Endothelial cell of umbilical vein (primary cell): ENCODE results near the gene VGLL3. TPM values are rescaled to one million over a fixed set of nuclear protein-coding genes. Genes with fewer than 3 reads are reported as not detected.

Source experiments
- BruUV-seq: library from RNA; stranded (reverse); fragments of 400-500 nt; replicated peaks from 2 replicates; lab custom pipeline; 2021; lab: Mats Ljungman, UMichigan
- CTCF ChIA-PET: fragments of 300-600, 350-600 bp; sonication (Branson Sonifier 250); formaldehyde crosslinking; loops from one replicate; lab custom pipeline; 2021; ENCODE audit warnings: antibody characterized with exemption, inconsistent platforms; lab: Charles Lee
- POLR2A ChIA-PET: fragments of 300-600, 350-600 bp; sonication (Branson Sonifier 250); formaldehyde crosslinking; loops from one replicate; lab custom pipeline; 2021; ENCODE audit warnings: antibody characterized with exemption, inconsistent platforms; lab: Charles Lee
- DNase-seq: peaks from one replicate; pipeline ENCODE4 v3.0.0-alpha.2; 2011; ENCODE audit warnings: low read depth, low spot score
- FAIRE-seq: peaks from 2 replicates; lab custom pipeline; 2011; peaks lifted over from hg19 to GRCh38; lab: Jason Lieb, UNC
- H2AFZ ChIP-seq: 2 replicates; pipeline ENCODE4 v1.6.0; 2012; ENCODE audit warnings: low read depth, low read length, control low read depth, inconsistent platforms
- H3K27ac ChIP-seq: 2 replicates; pipeline ENCODE4 v1.5.1; 2011; ENCODE audit warnings: low read depth, mild to moderate bottlenecking, control low read depth, low read length, moderate library complexity; ENCODE audit not compliant: insufficient read depth
- H3K27me3 ChIP-seq, 2 experiments: 2 replicates each; pipeline versions ENCODE4 v1.6.0 to v1.6.1; 2011; ENCODE audit warnings: low read length in 2 of 2, mixed read lengths in 1 of 2; ENCODE audit not compliant: control insufficient read depth in 2 of 2, insufficient read depth in 2 of 2
- H3K36me3 ChIP-seq, 2 experiments: 2 replicates in 1 of 2; 3 replicates in 1 of 2; pipeline ENCODE4 v1.5.1; 2011; ENCODE audit warnings: low read length in 2 of 2, mild to moderate bottlenecking in 1 of 2, moderate library complexity in 1 of 2; ENCODE audit not compliant: control insufficient read depth in 2 of 2, insufficient read depth in 2 of 2; ENCODE audit errors: extremely low read depth in 1 of 2
- H3K4me1 ChIP-seq: 3 replicates; pipeline ENCODE4 v1.5.1; 2011; ENCODE audit warnings: mild to moderate bottlenecking, low read length; ENCODE audit not compliant: control insufficient read depth, insufficient read depth; ENCODE audit errors: extremely low read depth
- H3K4me2 ChIP-seq: 2 replicates; pipeline ENCODE4 v1.6.1; 2011; ENCODE audit warnings: low read length, control low read depth, mixed read lengths; ENCODE audit not compliant: insufficient read depth
- H3K4me3 ChIP-seq, 3 experiments: fragments of 200-600 bp in 1 of 3; sonication (generic), shearing (Covaris generic) in 1 of 3; replicated peaks in 1 of 3; 2 replicates each; pipeline ENCODE4 v1.5.1; 2011 to 2016; ENCODE audit warnings: control low read depth in 3 of 3, low read length in 3 of 3, mild to moderate bottlenecking in 2 of 3, inconsistent platforms in 1 of 3, low read depth in 1 of 3, moderate library complexity in 1 of 3; ENCODE audit not compliant: insufficient read depth in 1 of 3
- H3K79me2 ChIP-seq: 2 replicates; pipeline ENCODE4 v1.6.0; 2012; ENCODE audit warnings: low read length, inconsistent platforms; ENCODE audit not compliant: control insufficient read depth, insufficient read depth
- H3K9ac ChIP-seq: replicated peaks from 2 replicates; pipeline ENCODE3; 2011; ENCODE audit warnings: low read length, control low read depth; ENCODE audit not compliant: insufficient read depth; ENCODE audit errors: extremely low read depth
- H3K9me1 ChIP-seq: replicated peaks from 3 replicates; pipeline ENCODE4 v1.6.0; 2011; ENCODE audit warnings: mild to moderate bottlenecking, low read length; ENCODE audit not compliant: control insufficient read depth, insufficient read depth; ENCODE audit errors: extremely low read depth
- H3K9me3 ChIP-seq: replicated peaks from 2 replicates; pipeline ENCODE4 v1.5.1; 2012; ENCODE audit warnings: low read length, inconsistent platforms; ENCODE audit not compliant: control insufficient read depth, insufficient read depth
- H4K20me1 ChIP-seq: replicated peaks from 2 replicates; pipeline ENCODE3; 2011; ENCODE audit warnings: mild to moderate bottlenecking, low read length; ENCODE audit not compliant: control insufficient read depth, insufficient read depth; ENCODE audit errors: extremely low read depth
- CTCF ChIP-seq, 2 donors: IDR thresholded peaks; 1 replicate in 1 of 2; 2 replicates in 1 of 2; pipeline ENCODE4 v1.5.1; 2011; ENCODE audit warnings: low read length in 2 of 2, mild to moderate bottlenecking in 2 of 2, moderate library complexity in 2 of 2, control low read depth in 1 of 2, inconsistent platforms in 1 of 2, low read depth in 1 of 2; ENCODE audit not compliant: insufficient read depth in 1 of 2; ENCODE audit errors: extremely low read depth in 1 of 2
- EZH2 ChIP-seq: IDR thresholded peaks from 2 replicates; pipeline ENCODE4 v1.6.1; 2012; ENCODE audit warnings: borderline replicate concordance, low read depth, mild to moderate bottlenecking, moderate library complexity, low read length, inconsistent platforms; ENCODE audit not compliant: severe bottlenecking
- FOS ChIP-seq: IDR thresholded peaks from 2 replicates; pipeline ENCODE4 v1.6.1; 2011; ENCODE audit warnings: mild to moderate bottlenecking, low read length, moderate library complexity, borderline replicate concordance; ENCODE audit not compliant: insufficient read depth
- GATA2 ChIP-seq: IDR thresholded peaks from 2 replicates; pipeline ENCODE4 v1.7.0; 2011; ENCODE audit warnings: low read depth, mild to moderate bottlenecking, moderate library complexity, mixed read lengths, low read length; ENCODE audit not compliant: insufficient read length, insufficient read depth
- JUN ChIP-seq: IDR thresholded peaks from 2 replicates; pipeline ENCODE4 v1.6.1; 2011; ENCODE audit warnings: borderline replicate concordance, low read depth; ENCODE audit not compliant: insufficient read length, insufficient read depth
- MAX ChIP-seq: IDR thresholded peaks from 2 replicates; pipeline ENCODE4 v1.6.1; 2011; ENCODE audit not compliant: insufficient read depth, insufficient read length
- MYC ChIP-seq: IDR thresholded peaks from one replicate; pipeline ENCODE4 v1.6.1; 2011; ENCODE audit warnings: mild to moderate bottlenecking, low read depth, low read length
- POLR2A ChIP-seq: IDR thresholded peaks from 2 replicates; pipeline ENCODE4 v1.6.1; 2012; ENCODE audit warnings: low read depth, mild to moderate bottlenecking, control low read depth, low read length
- POLR2AphosphoS5 ChIP-seq: IDR thresholded peaks from 2 replicates; pipeline ENCODE4 v1.6.1; 2012; ENCODE audit warnings: low read depth, mild to moderate bottlenecking, control low read depth, low read length, moderate library complexity; ENCODE audit not compliant: insufficient read depth
- dilution Hi-C: fragments of 300-500 bp; cut with MboI; formaldehyde crosslinking; loops from one replicate; pipeline ENCODE4 v1.15.0; 2019; ENCODE audit warnings: low sequenced_read_pairs; ENCODE audit not compliant: extremely low pct_ligation_motif_present
- intact Hi-C: fragments of 100-400 bp; cut with micrococcal nuclease; formaldehyde crosslinking; loops from one replicate; pipeline ENCODE4 v1.10.0; 2022
- polyA plus RNA-seq, 4 experiments: library from polyadenylated mRNA; depleted of rRNA in 3 of 4; stranded (reverse) in 3 of 4; unstranded in 1 of 4; fragments of >200 nt; gene quantifications; 2 replicates each; pipeline versions ENCODE4 v1.2.1 to v1.2.3, GENCODE V29; 2011 to 2012; ENCODE audit warnings: missing spikeins in 1 of 4
- total RNA-seq: library from RNA; stranded (reverse); gene quantifications from 2 replicates; pipeline ENCODE4 v1.2.3, GENCODE V29; 2021

The VGLL3 gene
- total and polyA plus RNA-seq, 2 donors (not counting 3 experiments of a cell fraction or from before 2014, with no cell fraction given): 4.2 to 12.0 TPM

- no peak for DNase-seq
- Histone ChIP-seq H3K79me2 (peaks cover 4% of the 10 kb centered on the region), H3K4me3 (no peak overlapping the region), H2AFZ (no peak overlapping the region), H3K36me3 (no peaks in the 10 kb centered on the region), H3K4me2 (no peak overlapping the region), H4K20me1 (no peaks in the 10 kb centered on the region), H3K4me1 (peaks cover 18% of the 10 kb centered on the region), H3K9ac (no peak overlapping the region), H3K9me1 (no peaks in the 10 kb centered on the region), H3K9me3 (no peaks in the 10 kb centered on the region), H3K27me3 (no peaks in the 10 kb centered on the region), H3K27ac (no peak overlapping the region)
- ChIA-PET POLR2A (no interaction called here), CTCF (no interaction called here)
- TF ChIP-seq FOS: no peak
- no peak for TF ChIP-seq JUN
- no peak for TF ChIP-seq EZH2
- no peak for TF ChIP-seq GATA2
- TF ChIP-seq MYC: no peak
- TF ChIP-seq CTCF (IDR thresholded peaks at IDR 0.05; ENCODE audit: extremely low read depth in 1 of 2, insufficient read depth in 1 of 2, low read depth in 1 of 2, low read length in 2 of 2): no peak
- no peak for TF ChIP-seq POLR2AphosphoS5
- TF ChIP-seq POLR2A: no peak
- no peak for TF ChIP-seq MAX
- FAIRE-seq: no peak
- dilution Hi-C loops: no loop called here
- intact Hi-C loops: no loop called here
- BruUV-seq: no TSS peak
Observed at GRCh38 chr3:86984271-86984670, 6.7 kb downstream of the VGLL3 start.
